NCI-H774 (cell line): Measurements from ENCODE around the gene RPL19.

Source experiments
- DNase-seq: peaks from one replicate; lab custom pipeline; 2025; lab: John Stamatoyannopoulos, UW

RPL19 gene

DNA sequence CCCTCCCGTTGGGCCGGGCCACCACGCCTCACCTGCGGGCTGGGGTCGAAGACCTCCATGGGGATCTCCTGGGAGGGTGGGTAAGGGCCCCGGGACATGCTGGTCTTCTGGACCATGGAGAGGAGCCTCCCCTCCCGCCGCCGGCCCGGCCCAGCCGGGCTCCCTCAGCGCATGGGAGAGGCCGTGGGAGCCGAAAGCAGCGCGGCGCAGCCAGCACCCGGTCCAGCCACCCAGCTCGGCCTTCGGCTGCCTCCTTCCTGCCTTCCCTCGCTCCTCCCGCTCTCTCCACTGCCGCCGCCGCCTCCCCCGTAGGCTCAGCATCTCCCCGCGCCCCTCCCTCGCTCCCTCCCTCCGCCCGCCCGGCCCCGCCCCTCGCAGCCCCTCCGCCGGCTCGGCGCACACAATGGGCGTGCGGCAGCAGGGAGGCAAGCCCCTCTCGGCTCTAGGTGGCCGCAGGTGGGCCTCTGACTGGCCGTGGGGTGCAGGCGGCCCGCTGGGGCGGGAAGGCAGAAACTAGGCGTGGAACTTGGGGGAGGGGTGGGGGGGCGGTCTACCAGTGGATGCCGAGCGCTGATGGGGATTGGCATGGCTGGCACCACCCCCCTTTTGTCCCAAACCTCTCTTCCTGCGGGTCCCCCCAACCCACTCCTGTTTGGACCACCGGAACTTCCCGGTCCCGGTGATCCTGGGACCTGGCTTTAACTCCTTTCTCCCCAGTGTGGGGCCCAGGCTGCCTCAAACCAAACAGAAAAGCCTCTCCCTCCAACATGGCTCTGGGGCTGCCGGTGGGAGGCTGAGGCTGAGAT is 2.5 kb upstream of the RPL19 start, which contains the start of gene CACNB1:
Gene CACNB1 (minus strand): TSS at position 290 of the 806 bp plus-strand sequence. CDS start 174 bp downstream, at position 116.
- DNase-seq, result peak; percentile 79

- no peak for DNase-seq
Observed at GRCh38 chr17:39198186-39198566, 1.9 kb upstream of the RPL19 start.

- peak; percentile 98 for DNase-seq
Observed at GRCh38 chr17:39199820-39200069, 338 bp upstream of the RPL19 start.

- DNase-seq, result no peak
Observed at GRCh38 chr17:39200957-39201510, 951 bp downstream of the RPL19 start.

- no peak for DNase-seq
Observed at GRCh38 chr17:39204245-39204644, 4.2 kb downstream of the RPL19 start.

- DNase-seq, result no peak
Observed at GRCh38 chr17:39205112-39205526, 5.0 kb downstream of the RPL19 start.

DNA sequence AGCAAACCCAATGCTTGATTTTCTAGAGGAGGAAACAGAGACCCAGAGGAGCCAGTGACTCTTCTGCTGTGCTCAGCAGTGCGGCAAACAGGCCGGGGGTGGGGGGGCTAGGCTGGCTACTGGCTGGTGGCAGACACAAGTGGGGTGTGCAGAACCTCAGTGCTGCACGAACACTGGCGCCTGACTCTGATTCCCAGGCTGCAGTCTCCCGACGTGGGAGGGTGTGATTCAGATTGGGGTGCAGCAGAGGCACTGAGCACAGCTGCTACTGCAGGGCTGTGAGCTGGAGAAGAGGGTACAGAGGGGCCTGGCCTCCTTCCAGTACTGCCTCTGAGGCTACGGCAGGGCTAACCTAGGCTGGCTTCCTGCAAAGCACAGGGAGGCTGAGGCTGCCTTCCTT is 8.1 kb downstream of the RPL19 start:
- no peak for DNase-seq

- peak; percentile 2 for DNase-seq
Observed at GRCh38 chr17:39208893-39209292, 8.8 kb downstream of the RPL19 start.

- peak; percentile 26 for DNase-seq
Observed at GRCh38 chr17:39209317-39210092, 9.4 kb downstream of the RPL19 start.

DNA sequence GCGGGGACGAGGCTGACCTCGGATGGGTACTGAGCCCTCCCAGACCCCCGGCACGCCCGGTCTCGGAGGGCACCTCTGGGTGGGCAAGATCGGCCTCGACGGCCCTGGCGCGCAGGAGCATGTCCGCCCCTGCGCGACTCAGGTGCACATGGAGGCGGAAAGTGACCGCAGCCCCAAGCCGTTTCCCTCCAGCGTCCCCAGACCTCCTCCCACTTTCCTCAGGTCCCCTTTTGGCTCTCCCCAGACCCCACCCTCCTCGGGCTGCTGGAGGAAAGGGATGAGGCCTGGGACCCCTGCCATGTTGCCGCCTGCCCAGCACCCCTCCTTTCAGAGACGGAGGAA is 10.0 kb downstream of the RPL19 start:
- no peak for DNase-seq

DNA sequence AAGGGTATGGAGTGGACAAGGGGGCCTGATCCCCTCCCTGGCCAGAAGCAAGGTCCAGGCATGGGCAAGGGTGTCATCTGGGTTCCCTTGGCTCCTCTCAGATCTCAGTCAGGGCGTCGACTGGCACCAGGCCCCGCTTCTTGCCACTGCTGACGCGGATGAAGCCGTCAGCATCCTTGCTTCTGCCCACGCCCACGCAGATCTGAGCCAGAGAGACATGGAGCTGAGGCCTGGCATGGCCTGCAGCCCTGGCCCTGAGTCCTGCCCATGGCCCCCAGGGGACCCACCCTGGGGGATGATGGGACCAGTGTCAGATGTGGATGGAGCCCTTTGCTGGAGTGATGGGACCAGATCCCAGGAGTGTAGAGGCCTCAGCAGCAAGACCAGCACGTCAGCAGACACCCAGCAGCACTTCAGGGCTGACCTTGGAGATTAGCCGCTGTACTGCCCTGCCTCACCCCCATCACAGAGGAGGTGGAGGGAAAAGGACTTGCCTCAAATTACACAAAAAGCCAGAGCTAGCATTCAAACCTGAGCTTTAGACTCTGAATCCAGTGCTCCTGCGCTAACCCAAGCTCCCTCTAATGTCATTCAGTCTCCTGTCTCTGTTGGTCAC is 12.2 kb downstream of the RPL19 start:
- no peak for DNase-seq

DNA sequence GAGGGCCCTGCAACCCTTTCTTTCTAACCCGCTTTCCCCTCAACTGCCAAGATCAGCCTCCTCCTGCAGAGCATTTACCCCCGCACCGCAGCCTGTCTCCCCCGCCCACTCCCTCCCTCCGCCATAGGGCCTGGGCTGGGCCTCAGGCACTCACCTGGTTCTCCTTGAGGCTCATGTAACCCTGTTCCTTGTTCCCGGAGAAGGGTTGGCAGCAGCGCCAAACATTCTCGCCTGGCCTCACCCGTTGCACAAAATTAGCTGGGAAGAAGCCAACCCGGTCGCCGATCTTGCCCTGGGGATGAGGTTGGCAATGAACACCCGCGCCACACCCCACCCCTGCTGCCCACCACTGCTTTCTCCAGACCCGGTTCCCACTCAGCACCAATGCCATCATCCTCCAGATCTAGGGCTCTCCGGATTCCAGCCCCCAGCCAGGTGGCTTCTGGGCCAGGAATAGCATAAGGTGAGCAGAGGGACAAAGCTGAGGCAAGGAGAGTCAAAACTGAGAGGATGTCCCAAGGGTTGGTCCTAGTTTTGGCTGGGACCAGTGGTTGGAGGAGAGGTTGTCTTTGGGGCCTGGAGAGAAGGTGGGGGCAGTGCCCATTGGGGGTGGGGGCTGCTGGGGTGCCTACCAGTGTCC is 12.9 kb downstream of the RPL19 start:
- DNase-seq, result no peak

GRCh38 chr17:39213852-39214251 is 13.8 kb downstream of the RPL19 start:
- peak; percentile 25 for DNase-seq

GRCh38 chr17:39217734-39218369 is 17.8 kb downstream of the RPL19 start:
- no peak for DNase-seq

GRCh38 chr17:39218906-39219305 is 18.8 kb downstream of the RPL19 start:
- DNase-seq, result no peak

GRCh38 chr17:39219647-39220154 is 19.6 kb downstream of the RPL19 start:
- DNase-seq, result no peak

DNA sequence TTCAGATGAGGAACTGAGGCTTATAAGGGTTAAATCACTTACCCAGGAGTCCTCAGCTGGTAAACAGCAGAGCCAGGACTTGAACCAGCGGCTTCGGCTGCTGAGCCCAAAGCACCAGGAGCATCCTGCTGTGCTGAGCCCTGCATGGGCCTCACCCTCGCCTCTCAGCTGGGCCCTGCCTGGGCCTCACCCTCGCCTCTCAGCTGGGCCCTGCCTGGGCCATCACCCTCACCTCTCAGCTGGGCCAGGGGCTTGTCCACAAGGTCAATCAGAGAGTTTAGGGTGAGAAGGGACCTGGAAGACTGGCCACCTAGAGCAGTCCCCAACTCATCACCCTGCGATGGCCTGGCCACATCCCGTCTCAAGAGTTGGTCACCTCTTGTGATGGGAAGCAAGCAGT is 21.5 kb downstream of the RPL19 start:
- DNase-seq, result no peak

GRCh38 chr17:39222151-39222550 is 22.1 kb downstream of the RPL19 start:
- no peak for DNase-seq

- no peak for DNase-seq
Observed at GRCh38 chr17:39222866-39223834, 23.1 kb downstream of the RPL19 start.
